ENCODE results near the gene ASPHD1. TPM values are rescaled to one million over a fixed set of nuclear protein-coding genes. Genes with fewer than 3 reads are reported as not detected.

The ASPHD1 gene
- polyA plus RNA-seq (2013) = 0.38 TPM

GRCh38 chr16:29900102-29900887 lies at the start of gene ASPHD1:
TSS of gene ASPHD1 (plus strand) at chr16:29900488. CDS start at chr16:29900972, 484 bp downstream.
- ChIA-PET POLR2A (interaction anchor here (0.5 kb wide), 1 partner anchor 76 kb away, joined by 4 read pairs; no protein-coding TSS in a partner anchor), CTCF (interaction anchor here (0.6 to 2.0 kb wide), 7 partner anchors 11 to 131 kb away, joined by 3 to 7 read pairs (median 4); partner anchors contain the start of gene TLCD3B)
- DNase-seq = peak; percentile 24 to 50 (median 28)
- Histone ChIP-seq H3K27ac (ENCODE audit: insufficient read depth in 1 of 2, low read depth in 1 of 2, low read length in 2 of 2, poor library complexity in 1 of 2, severe bottlenecking in 2 of 2) (no peak within 1 kb of the TSS), H3K27me3 (replicated peaks in 2 of 5; ENCODE audit: control insufficient read depth in 4 of 5, insufficient read depth in 5 of 5, low read length in 4 of 5) (peaks cover 0 to 35% (median 11%) of the 10 kb centered on the region in 5 experiments), H3K4me1 (ENCODE audit: control extremely low read depth in 1 of 4, control insufficient read depth in 4 of 4, insufficient read depth in 4 of 4, low read length in 3 of 4) (peaks cover 0 to 22% (median 15%) of the 10 kb centered on the region in 4 experiments), H3K4me3 (ENCODE audit: control insufficient read depth in 1 of 7, extremely low read depth in 1 of 7, insufficient read depth in 4 of 7, low read depth in 2 of 7, low read length in 6 of 7) (peak within 1 kb of the TSS; percentile 35 to 73 (median 64)), H3K9me3 (ENCODE audit: control extremely low read depth in 1 of 5, control insufficient read depth in 4 of 5, insufficient read depth in 2 of 5, low read depth in 1 of 5, low read length in 4 of 5) (no peaks in the 10 kb centered on the region), H3K36me3 (ENCODE audit: control insufficient read depth in 4 of 4, insufficient read depth in 4 of 4, low read length in 3 of 4) (no peaks in the 10 kb centered on the region)
- WGBS (ENCODE audit: insufficient coverage) = under 1% methylated on average over 43 of the region's 67 CpGs

DNA sequence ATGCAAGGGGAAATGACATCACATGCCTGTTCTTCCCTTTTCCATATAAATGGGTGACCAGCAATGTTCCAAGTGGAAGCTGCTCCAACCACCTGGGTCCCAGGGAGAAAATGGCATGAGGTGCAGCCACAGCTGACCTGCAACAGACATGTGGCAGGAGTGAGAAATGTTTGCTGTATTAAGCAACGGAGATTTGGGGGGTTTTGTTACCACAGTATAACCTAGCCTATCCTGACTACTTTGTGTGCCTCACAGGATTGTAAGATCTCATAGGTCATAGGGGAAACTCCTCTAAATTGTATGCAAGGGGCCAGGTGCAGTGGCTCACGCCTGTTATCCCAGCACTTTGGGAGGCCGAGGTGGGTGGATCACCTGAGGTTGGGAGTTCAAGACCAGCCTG lies 49.3 kb upstream of the ASPHD1 start:
- Histone ChIP-seq H3K4me3 (ENCODE audit: control insufficient read depth in 1 of 7, extremely low read depth in 1 of 7, insufficient read depth in 4 of 7, low read depth in 2 of 7, low read length in 6 of 7) (no peak overlapping the region), H3K27me3 (replicated peaks in 2 of 5; ENCODE audit: control insufficient read depth in 4 of 5, insufficient read depth in 5 of 5, low read length in 4 of 5) (no peaks in the 10 kb centered on the region), H3K4me1 (ENCODE audit: control extremely low read depth in 1 of 4, control insufficient read depth in 4 of 4, insufficient read depth in 4 of 4, low read length in 3 of 4) (no peaks in the 10 kb centered on the region), H3K9me3 (ENCODE audit: control extremely low read depth in 1 of 5, control insufficient read depth in 4 of 5, insufficient read depth in 2 of 5, low read depth in 1 of 5, low read length in 4 of 5) (no peaks in the 10 kb centered on the region), H3K36me3 (ENCODE audit: control insufficient read depth in 4 of 4, insufficient read depth in 4 of 4, low read length in 3 of 4) (peaks cover 0 to 15% (median 6%) of the 10 kb centered on the region in 4 experiments), H3K27ac (ENCODE audit: insufficient read depth in 1 of 2, low read depth in 1 of 2, low read length in 2 of 2, poor library complexity in 1 of 2, severe bottlenecking in 2 of 2) (no peak overlapping the region)
- no CpG with 5 or more reads among the region's 3 CpGs for WGBS (ENCODE audit: insufficient coverage)
- DNase-seq = no peak
- POLR2A ChIA-PET = interaction anchor here (0.6 kb wide), 1 partner anchor 11 kb away, joined by 5 read pairs; no protein-coding TSS in a partner anchor
- CTCF ChIA-PET = no interaction called here

- no peak for DNase-seq
- no peaks in the 10 kb centered on the region for H3K9me3 ChIP-seq (ENCODE audit: control extremely low read depth in 1 of 5, control insufficient read depth in 4 of 5, insufficient read depth in 2 of 5, low read depth in 1 of 5, low read length in 4 of 5)
- ChIA-PET CTCF (interaction anchor here (0.6 kb wide), 1 partner anchor 23 kb away, joined by 6 read pairs; no protein-coding TSS in a partner anchor), POLR2A (no interaction called here)
- no peaks in the 10 kb centered on the region for H3K4me1 ChIP-seq (ENCODE audit: control extremely low read depth in 1 of 4, control insufficient read depth in 4 of 4, insufficient read depth in 4 of 4, low read length in 3 of 4)
- no peaks in the 10 kb centered on the region for H3K27me3 ChIP-seq (replicated peaks in 2 of 5; ENCODE audit: control insufficient read depth in 4 of 5, insufficient read depth in 5 of 5, low read length in 4 of 5)
- WGBS (ENCODE audit: insufficient coverage) = 100% methylated on average over 2 of the region's 7 CpGs
- peaks cover 0 to 1% (median under 1%) of the 10 kb centered on the region in 4 experiments for H3K36me3 ChIP-seq (ENCODE audit: control insufficient read depth in 4 of 4, insufficient read depth in 4 of 4, low read length in 3 of 4)
- no peak overlapping the region for H3K27ac ChIP-seq (ENCODE audit: insufficient read depth in 1 of 2, low read depth in 1 of 2, low read length in 2 of 2, poor library complexity in 1 of 2, severe bottlenecking in 2 of 2)
- no peak overlapping the region for H3K4me3 ChIP-seq (ENCODE audit: control insufficient read depth in 1 of 7, extremely low read depth in 1 of 7, insufficient read depth in 4 of 7, low read depth in 2 of 7, low read length in 6 of 7)
These were observed 47.6 kb upstream of the ASPHD1 start for GRCh38 chr16:29852654-29853053.

DNA sequence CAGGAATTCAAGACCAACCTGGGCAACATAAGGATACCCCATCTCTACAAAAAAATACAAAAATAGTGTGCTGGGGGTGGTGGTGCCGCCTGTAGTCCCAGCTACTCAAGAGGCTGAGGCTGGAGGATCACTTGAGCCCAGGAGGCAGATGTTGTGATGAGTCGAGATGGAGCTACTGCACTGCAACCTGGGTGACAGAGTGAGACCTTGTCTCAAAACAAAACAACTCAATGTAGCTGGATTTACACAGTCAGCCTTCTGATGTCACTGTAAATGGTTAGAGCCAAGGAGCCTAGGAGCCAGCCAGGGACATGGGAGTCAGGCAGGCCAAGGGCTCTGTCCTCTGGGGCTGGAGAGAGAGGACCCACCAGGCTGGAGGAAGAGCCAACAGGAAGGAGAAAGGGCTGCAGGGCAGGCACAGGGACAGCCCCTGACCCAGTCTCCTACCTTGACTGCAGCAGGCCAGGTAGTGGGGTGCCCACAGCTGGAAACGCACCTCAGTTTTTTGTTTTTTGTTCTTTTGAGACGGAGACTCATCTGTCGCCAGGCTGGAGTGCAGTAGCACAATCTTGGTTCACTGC lies 45.7 kb upstream of the ASPHD1 start:
- CTCF ChIA-PET = interaction anchor here (1.2 kb wide), 1 partner anchor 35 kb away, joined by 3 read pairs; the partner anchor contains the start of gene MVP
- WGBS (ENCODE audit: insufficient coverage) = 100% methylated on average over 4 of the region's 5 CpGs
- Histone ChIP-seq H3K4me1 (ENCODE audit: control extremely low read depth in 1 of 4, control insufficient read depth in 4 of 4, insufficient read depth in 4 of 4, low read length in 3 of 4) (no peaks in the 10 kb centered on the region), H3K9me3 (ENCODE audit: control extremely low read depth in 1 of 5, control insufficient read depth in 4 of 5, insufficient read depth in 2 of 5, low read depth in 1 of 5, low read length in 4 of 5) (no peaks in the 10 kb centered on the region), H3K36me3 (ENCODE audit: control insufficient read depth in 4 of 4, insufficient read depth in 4 of 4, low read length in 3 of 4) (peaks cover 3 to 15% (median 9%) of the 10 kb centered on the region in 4 experiments), H3K27ac (ENCODE audit: insufficient read depth in 1 of 2, low read depth in 1 of 2, low read length in 2 of 2, poor library complexity in 1 of 2, severe bottlenecking in 2 of 2) (no peak overlapping the region), H3K27me3 (replicated peaks in 2 of 5; ENCODE audit: control insufficient read depth in 4 of 5, insufficient read depth in 5 of 5, low read length in 4 of 5) (no peaks in the 10 kb centered on the region), H3K4me3 (ENCODE audit: control insufficient read depth in 1 of 7, extremely low read depth in 1 of 7, insufficient read depth in 4 of 7, low read depth in 2 of 7, low read length in 6 of 7) (no peak overlapping the region)
- DNase-seq = no peak
- POLR2A ChIA-PET = no interaction called here

GRCh38 chr16:29857133-29857760 lies 43.0 kb upstream of the ASPHD1 start:
- no peak overlapping the region for H3K4me3 ChIP-seq (ENCODE audit: control insufficient read depth in 1 of 7, extremely low read depth in 1 of 7, insufficient read depth in 4 of 7, low read depth in 2 of 7, low read length in 6 of 7)
- ChIA-PET POLR2A (interaction anchor here (0.7 kb wide), 1 partner anchor 30 kb away, joined by 3 read pairs; no protein-coding TSS in a partner anchor), CTCF (interaction anchor here (0.6 to 1.3 kb wide), 5 partner anchors 9 to 181 kb away, joined by 3 to 4 read pairs (median 3); no protein-coding TSS in a partner anchor)

GRCh38 chr16:29858149-29858849 lies 42.0 kb upstream of the ASPHD1 start:
- DNase-seq = no peak
- ChIA-PET POLR2A (interaction anchor here (0.7 kb wide), 1 partner anchor 31 kb away, joined by 3 read pairs; no protein-coding TSS in a partner anchor), CTCF (interaction anchor here (2.1 kb wide), 1 partner anchor 10 kb away, joined by 14 read pairs; no protein-coding TSS in a partner anchor)
- Histone ChIP-seq H3K4me3 (ENCODE audit: control insufficient read depth in 1 of 7, extremely low read depth in 1 of 7, insufficient read depth in 4 of 7, low read depth in 2 of 7, low read length in 6 of 7) (no peak overlapping the region), H3K27ac (ENCODE audit: insufficient read depth in 1 of 2, low read depth in 1 of 2, low read length in 2 of 2, poor library complexity in 1 of 2, severe bottlenecking in 2 of 2) (no peak overlapping the region), H3K9me3 (ENCODE audit: control extremely low read depth in 1 of 5, control insufficient read depth in 4 of 5, insufficient read depth in 2 of 5, low read depth in 1 of 5, low read length in 4 of 5) (no peaks in the 10 kb centered on the region), H3K27me3 (replicated peaks in 2 of 5; ENCODE audit: control insufficient read depth in 4 of 5, insufficient read depth in 5 of 5, low read length in 4 of 5) (no peaks in the 10 kb centered on the region), H3K36me3 (ENCODE audit: control insufficient read depth in 4 of 4, insufficient read depth in 4 of 4, low read length in 3 of 4) (peaks cover 10 to 32% (median 21%) of the 10 kb centered on the region in 4 experiments), H3K4me1 (ENCODE audit: control extremely low read depth in 1 of 4, control insufficient read depth in 4 of 4, insufficient read depth in 4 of 4, low read length in 3 of 4) (peaks cover 0 to 13% (median 11%) of the 10 kb centered on the region in 4 experiments)
- 94% methylated on average over 5 of the region's 10 CpGs for WGBS (ENCODE audit: insufficient coverage)

More at GRCh38 chr16:29857133-29857760, 43.0 kb upstream of the ASPHD1 start:
- Histone ChIP-seq H3K27ac (ENCODE audit: insufficient read depth in 1 of 2, low read depth in 1 of 2, low read length in 2 of 2, poor library complexity in 1 of 2, severe bottlenecking in 2 of 2) (no peak overlapping the region), H3K27me3 (replicated peaks in 2 of 5; ENCODE audit: control insufficient read depth in 4 of 5, insufficient read depth in 5 of 5, low read length in 4 of 5) (no peaks in the 10 kb centered on the region), H3K9me3 (ENCODE audit: control extremely low read depth in 1 of 5, control insufficient read depth in 4 of 5, insufficient read depth in 2 of 5, low read depth in 1 of 5, low read length in 4 of 5) (no peaks in the 10 kb centered on the region), H3K36me3 (ENCODE audit: control insufficient read depth in 4 of 4, insufficient read depth in 4 of 4, low read length in 3 of 4) (peaks cover 10 to 32% (median 21%) of the 10 kb centered on the region in 4 experiments), H3K4me1 (ENCODE audit: control extremely low read depth in 1 of 4, control insufficient read depth in 4 of 4, insufficient read depth in 4 of 4, low read length in 3 of 4) (peaks cover 0 to 9% (median 6%) of the 10 kb centered on the region in 4 experiments)
- no peak for DNase-seq
- 98% methylated on average over 5 of the region's 7 CpGs for WGBS (ENCODE audit: insufficient coverage)
